HG03066 (cell line): ENCODE measurements around the gene COX15.
"Not testable (repeated sequence)": the region's sequence is repeated elsewhere in the genome, so short reads cannot be mapped to it uniquely, and the experiment has no call there.

ENCODE experiments used
- ATAC-seq: cut with Tn5 transposase; IDR thresholded peaks from one replicate; pipeline ENCODE4 v1.9.1; 2021; ENCODE audit warnings: low read depth; ENCODE audit not compliant: unreplicated experiment

The COX15 gene

DNA sequence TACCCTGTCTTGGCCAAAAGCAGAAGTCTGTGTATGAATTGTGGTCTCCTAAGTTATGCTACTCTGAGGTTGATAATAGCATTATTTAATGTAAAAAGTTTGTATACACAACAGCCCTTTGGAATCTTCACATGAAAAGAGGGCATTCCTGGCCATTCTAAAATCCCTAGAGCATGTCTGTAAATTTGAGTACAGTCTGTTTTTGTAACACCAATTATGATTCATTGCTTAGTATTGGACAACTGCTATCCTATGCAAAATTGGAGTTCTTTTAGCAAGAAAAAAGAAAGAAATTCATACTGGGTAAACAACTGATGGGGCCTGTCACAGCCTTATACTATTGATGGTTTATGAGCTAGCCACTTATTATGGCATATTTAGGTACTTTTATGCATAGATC lies 10.3 kb upstream of the COX15 start:
- ATAC-seq, result no peak

DNA sequence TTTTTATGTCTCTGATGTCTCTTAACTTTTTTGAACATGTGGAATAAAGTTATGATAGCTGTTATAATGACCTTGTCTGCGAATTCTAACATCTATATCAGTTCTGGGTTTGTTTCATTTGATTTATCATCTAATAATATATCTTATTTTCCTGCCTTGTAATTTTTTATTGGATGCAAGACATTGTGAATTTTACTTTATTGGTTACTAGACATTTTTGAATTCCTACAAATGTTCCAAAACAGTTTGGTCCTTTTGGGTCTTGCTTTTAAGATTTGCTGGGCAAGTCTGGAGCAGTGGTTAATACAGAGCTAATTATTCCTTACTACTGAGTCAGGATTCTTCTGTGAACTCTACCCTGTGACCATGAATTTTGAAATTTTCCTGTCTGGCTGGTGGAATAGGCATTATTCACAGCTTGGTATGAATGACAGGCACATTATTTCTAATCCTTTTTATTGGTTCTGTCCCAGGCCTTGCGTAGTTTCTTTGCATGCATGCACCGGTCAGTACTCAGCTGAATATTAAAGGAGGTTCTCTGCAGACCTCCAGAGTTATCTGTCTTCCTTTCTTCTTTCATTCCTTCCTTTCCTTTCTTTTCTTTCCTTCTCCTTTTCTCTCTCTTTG lies 9.1 kb upstream of the COX15 start:
- ATAC-seq, result no peak

DNA sequence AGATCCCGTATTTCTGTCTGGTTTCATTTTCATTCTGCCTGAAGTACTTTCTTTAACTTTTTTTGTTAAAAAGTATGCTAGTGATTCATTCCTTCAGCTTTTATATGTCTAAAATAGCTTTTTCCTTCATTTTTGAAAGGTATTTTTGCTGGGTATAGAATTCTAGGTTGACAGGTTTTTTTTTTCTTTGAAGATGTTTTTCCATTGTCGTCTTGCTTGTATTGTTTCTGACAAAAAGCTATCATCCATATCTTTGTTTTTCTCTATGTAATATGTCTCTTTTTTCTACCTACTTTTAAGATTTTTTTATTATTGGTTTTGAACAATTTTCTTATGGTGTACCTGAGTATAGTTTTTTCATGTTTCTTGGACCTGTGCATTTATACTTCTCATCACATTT lies 8.3 kb upstream of the COX15 start:
- ATAC-seq, result no peak

DNA sequence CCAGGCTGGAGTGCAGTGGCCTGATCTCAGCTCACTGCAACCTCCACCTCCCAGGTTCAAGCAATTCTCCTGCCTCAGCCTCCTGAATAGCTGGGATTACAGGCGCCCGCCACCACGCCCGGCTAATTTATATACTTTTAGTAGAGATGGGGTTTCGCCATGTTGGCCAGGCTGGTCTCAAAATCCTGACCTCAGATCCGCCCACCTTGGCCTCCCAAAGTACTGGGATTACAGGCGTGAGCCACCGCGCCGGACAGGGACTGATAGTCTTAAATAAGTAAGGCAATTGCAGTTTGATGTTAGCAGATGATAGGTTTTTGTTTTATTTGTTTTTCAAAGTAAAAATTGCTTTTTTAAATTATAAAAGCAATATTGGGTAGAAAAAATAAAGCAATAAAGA lies 2.2 kb upstream of the COX15 start:
- ATAC-seq, result not testable (repeated sequence)

DNA sequence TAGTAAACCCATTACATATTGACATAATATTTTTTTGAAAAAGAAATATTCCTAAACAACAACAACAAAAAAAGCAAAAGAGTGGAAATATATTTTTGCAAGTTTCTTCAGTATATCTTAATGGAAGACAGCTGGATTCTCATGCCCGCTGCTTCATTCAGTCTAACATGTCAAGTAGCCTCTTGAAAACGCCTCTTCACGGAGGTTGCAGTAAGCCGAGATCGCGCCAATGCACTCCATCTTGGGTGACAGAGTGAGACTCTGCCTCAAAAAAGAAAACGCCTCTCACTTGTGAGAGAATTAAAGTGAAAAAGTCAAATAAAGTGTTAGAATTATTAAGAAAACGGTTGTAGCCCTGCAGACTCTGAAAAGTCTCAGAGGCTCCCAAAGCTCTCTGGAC lies 1.4 kb upstream of the COX15 start:
- no peak for ATAC-seq

DNA sequence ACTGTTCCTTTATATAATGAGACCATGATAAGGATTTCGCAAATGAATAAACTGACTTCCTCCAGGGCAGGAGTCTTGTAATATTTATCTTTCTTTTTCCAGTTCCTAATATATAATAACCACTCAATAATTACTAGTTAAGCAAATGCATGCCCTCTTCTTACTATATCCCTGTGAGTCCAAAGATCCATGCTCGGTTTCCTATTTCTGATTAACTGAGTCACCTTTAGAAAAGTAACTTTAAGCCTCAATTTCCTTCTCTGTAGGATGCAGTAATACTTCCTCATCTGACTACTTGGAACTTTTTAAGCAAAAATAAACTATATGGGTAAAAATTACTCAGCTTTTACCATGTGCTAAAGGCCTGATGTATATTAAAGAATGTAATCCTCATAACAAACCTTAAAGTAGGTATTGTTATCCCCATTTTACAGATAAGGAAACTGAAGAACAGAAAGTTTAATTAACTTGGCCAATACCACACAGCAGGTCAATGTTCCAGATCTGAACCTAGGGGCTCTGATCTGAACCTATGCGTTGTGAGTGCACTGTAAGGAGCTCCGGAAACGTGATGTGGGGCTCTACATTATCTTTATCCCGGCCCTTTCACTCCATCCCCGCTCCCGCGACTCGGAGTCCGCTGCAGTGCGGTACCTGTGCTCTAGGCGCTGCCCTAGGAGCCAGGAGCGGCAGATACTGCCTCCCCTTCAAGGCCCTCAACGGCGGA lies 458 bp downstream of the COX15 start:
- no peak for ATAC-seq

DNA sequence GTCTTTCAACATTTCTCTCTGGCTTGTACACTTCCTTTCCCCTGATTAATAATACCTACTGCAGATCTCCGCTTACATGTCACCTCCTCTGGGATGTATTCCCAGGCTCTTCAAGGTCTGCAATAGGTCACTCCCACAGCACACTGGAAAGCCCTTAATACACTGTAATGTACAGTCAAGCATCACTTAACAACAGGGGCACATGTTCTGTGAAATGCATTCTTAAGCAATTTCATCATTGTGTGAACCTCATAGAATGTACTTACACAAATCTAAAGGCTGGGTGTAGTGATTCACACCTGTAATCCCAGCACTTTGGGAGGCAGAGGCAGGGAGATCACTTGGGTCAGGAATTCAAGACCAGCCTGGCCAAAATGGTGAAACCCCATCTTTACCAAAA lies 1.9 kb downstream of the COX15 start:
- ATAC-seq, result no peak

DNA sequence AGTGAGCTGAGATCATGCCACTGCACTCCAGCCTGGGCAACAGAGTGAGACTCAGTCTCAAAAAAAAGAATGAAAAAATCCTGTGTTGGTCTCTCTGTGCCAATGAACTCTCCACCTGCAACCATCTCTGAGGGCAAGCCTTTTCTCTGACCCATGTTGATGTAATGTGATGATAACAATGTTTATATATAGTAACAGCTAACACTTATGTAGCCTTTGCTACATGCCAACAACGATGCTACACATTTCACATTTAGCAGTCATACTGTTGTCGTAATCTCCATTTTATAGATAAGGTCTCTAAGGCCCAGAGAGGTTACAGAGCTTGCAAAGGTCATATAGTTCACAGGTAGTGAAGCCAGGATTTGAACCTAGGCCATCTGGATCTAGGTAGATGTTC lies 11.5 kb downstream of the COX15 start:
- no peak for ATAC-seq

DNA sequence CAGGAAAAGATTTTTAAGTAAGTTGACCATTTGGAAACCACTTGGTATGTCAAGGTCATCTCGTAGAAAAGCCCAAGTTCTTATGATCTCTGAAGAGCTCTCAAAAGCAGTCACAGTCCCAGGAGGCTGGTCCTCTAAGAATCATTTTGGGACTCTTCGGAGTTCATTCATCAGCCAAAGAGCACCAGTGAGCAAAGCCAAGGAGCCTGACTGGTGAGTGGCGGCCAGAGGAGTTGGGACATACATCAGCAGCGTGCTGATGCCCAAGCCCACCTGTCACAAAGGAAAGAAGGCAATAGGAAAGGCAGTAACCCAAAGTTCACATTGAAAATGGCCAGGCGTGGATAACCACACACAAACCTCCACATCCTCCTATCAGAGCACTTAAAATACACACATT lies 17.5 kb downstream of the COX15 start:
- ATAC-seq, result no peak

DNA sequence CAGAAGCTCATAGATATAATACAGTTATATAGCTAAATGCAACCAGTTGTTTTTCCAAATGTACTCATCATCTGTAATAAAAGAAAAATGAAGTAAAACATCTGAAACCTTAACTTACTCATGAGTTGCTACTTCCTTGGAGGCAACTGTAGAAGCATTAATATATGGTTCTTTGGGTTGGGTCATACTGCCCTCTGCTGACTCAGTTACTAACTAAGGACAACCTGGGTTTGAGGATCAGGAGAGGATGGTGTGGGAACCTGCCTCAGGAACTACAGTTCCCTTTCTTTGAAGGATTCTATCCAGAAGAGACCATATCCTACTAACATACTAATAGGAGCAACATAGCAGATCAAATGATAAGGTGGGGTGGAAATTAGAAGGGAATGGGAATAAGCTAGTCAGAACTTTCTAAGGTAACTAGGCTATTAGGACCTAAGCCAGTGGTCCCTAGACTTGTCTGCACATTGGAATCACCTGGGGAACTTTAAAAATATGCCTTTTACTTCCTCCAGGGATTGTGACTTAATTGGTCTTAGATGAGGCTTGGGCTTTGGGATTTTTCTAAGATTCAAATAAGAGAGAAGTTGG lies 20.7 kb downstream of the COX15 start:
- ATAC-seq, result no peak

DNA sequence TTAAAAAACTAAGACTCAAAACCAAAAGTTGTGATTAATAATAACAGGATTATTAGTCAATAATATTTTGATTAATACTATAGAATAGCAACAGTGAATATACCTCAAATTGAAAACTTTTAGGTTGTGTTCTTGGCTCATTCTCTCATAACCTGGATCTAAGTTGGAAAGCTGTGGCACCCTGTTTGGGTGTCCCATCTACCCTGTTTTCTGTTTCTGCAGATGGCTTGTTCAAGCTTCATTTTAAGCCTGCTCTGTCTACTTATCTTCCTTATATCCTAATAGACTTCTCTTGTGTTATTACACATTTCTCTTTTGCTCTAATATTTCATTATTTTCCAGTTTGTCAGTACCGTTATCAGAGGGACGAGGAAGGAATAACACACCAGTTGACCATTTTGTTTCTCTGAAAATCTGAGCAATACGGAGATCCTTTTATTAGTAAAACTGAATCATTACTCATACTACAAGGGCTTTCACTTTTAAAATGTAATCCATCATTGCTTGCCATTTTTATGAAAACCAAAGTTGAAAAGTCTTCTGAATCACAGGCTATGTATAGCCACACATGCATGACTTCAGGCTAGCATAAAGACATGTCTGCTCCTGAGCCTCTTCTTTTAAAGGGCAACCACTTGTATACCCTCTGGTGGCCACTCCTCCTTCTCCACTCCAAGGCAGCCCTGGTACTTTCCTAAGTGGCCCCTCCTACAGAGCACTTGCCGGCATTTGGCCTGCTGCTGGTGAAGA lies 22.3 kb downstream of the COX15 start:
- peak; percentile 77 for ATAC-seq

DNA sequence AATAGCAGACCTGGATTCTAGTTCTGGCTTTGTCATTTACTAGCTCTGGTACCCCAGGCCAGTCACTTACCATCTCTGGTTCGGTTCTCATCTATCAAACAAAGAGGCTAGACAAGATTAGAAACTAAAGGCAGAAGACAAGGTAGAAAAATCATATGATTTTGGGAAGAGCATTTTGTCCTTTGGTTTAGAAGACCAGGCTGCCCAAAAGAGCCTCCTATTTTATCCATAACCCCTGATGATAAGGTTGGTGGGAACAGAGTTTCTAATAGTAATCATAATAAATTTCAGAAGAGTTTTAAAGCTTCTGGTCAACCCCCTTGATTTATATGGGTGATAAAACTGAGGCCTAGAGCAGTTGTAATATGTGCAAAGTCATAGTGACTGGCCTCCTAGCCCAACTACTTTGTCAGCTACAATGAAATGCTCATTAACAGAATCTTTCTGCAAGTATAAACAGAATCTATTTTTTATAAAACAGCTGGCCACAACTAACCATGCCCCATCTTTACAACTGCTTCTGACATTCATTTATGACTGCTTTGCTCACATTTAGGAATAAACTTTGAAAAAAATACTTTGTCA lies 23.4 kb downstream of the COX15 start:
- no peak for ATAC-seq

DNA sequence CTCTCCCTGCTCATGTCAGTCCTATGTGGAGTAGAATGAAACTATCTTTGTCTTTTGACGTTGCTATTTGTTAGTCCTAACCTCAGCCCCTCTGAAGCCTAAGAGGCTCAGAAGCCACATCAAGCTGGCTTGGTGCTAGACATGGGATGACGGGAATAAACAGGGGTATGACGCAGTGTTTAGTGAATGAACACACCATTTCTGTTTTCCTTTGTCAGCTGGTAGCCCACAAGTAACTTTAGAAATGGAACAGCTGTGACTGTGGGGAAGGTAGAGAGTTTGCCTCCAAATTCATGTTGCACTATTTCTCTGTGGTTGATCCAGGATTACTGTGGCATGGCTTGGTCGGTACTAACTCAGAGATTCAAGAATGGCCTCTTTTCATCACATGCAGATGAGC lies 31.3 kb downstream of the COX15 start:
- ATAC-seq, result no peak

DNA sequence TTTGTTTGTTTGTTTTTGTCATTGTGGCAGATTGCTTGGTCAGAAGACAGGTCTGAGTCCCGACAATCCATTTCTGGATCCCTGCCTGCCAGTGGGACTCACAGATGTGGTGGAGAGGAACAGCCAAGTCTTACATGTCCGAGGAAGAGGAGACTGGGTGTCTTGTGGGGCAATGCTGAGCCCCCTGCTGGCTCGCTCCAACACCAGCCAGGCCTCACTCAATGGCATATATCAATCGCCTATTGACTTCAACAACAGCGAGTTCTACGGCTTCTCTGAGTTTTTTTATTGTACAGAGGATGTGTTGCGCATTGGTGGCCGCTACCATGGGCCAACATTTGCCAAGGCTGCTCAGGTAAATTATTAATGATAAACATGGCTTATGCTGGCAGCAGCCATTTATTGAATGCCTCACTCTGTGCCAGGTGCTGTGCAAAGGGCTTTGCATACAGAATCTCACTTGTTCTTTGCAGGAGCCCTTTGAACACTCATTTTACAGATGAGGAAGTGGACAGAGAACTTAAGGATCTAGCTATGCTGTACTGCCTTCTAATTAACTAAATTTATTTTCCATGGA lies 33.3 kb downstream of the COX15 start:
- ATAC-seq, result no peak

DNA sequence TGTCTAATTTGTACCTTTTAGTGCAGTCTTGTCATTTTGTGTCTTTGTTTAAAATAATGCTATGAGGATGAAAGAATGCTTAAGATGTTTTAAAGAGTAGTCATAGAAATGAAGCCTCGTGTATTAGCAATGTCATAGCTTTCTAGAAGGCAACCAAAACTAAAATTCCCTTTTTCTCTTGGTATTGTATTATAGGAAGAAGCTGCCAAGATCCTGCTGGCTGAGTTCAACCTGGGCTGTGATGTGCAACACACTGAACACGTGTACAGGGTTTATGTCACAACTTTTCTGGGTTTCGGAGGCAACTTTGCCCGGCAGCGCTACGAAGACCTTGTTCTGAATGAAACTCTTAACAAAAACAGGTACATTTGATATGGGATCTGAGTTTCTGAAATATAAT lies 36.2 kb downstream of the COX15 start:
- no peak for ATAC-seq

DNA sequence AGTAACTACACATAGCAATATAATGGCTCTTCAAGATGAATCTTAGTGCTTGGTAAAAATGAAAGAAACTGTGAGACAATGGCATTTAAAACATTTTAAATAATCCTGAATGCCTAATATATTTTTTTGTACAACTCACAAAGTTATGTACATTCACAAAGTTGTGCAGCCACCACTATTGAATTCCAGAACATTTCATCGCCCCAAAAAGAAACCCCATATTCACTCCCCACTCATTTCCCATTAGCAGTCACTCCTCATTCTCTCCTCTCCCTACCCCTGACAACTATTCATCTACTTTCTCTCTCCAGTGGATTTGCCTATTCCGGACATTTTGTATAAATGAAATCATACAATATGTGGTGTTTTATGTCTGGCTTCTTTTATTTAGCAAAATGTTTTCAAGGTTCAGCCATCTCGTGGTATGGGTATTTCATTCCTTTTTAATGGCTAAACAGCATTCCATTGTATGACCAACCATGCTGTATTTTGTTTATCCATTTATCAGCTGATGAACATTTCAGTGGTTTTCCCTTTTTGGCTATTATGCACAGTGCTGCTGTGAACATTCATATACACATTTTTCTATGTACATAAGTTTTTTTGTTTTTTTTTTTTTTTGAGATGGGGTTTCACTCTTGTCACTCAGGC lies 37.9 kb downstream of the COX15 start:
- no peak for ATAC-seq

DNA sequence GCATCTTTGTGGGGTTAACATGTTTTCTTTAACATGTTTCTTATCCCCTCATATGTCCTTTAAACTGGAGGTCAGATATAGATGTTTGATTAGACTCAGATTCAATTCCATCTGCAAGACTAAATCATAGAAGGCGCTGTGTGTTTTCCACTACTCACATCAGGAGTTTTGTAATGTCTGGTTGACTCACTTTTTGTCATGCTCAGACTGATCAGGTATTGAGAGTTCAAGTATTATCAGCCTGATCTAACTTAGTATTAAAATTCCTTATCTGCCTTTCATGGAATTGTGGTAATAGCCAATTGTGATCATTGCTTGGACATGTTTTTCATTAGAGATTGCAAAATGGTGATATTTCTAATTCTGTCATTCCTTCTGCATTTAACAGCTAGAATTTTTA lies 42.5 kb downstream of the COX15 start:
- no peak for ATAC-seq

DNA sequence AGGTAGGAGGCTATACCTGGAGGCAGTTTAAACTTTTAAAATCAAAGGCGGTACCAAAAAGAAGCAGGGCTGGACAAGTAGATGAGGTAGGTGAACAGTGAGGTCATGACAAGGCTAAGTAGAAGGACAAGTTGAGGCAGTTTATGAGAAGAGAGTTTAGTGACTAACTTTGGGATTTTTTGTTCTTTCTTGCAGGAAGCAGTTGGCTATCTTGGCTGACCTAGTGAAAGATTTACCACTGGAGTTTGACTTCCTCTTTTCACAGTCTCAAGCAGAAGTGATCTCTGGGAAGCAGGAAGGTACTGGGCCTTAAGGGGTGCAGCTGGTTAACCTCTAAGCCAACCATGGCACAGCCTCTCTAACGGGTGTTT lies 46.3 kb downstream of the COX15 start:
- peak; percentile 94 for ATAC-seq

DNA sequence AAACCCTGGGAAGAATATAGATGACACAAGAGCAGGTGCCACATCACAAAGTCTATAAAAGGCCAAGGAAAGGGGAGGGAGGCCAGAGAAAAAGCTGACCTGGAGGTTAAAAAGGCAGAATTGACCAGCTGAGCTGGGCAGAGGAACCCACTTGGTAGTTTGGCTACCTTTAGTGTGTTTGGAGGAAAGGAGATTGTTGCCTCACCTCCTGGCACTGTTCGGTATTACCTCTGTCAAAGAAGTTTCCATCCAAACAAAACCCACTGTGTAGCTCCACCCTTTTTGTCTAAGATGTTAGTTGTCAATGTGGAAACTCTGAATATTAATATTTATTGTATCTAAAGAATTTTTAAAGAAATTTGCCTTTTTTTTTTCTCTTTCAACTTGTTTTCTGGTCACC lies 49.2 kb downstream of the COX15 start:
- no peak for ATAC-seq
